IgD-negative memory B cell (primary cell): ENCODE results near the gene RPS21. TPM values are rescaled to one million over a fixed set of nuclear protein-coding genes. Genes with fewer than 3 reads are reported as not detected.

Experiments used
- H3K27ac Mint-ChIP-seq, 3 donors: one replicate each; pipeline ENCODE4 v1.8.0; 2020 to 2022; ENCODE audit warnings: mild to moderate bottlenecking in 3 of 3, mixed read lengths in 3 of 3, moderate library complexity in 1 of 3
- H3K27me3 Mint-ChIP-seq: one replicate; pipeline ENCODE4 v1.8.0; 2021; ENCODE audit warnings: mixed read lengths
- H3K36me3 Mint-ChIP-seq: one replicate; pipeline ENCODE4 v1.8.0; 2020; ENCODE audit warnings: mild to moderate bottlenecking, mixed read lengths
- H3K4me1 Mint-ChIP-seq, 3 donors: one replicate each; pipeline ENCODE4 v1.8.0; 2020 to 2022; ENCODE audit warnings: mixed read lengths in 3 of 3, mild to moderate bottlenecking in 1 of 3
- H3K4me3 Mint-ChIP-seq, 4 donors: one replicate each; pipeline ENCODE4 v1.8.0; 2020 to 2022; ENCODE audit warnings: mild to moderate bottlenecking in 4 of 4, mixed read lengths in 4 of 4, moderate library complexity in 3 of 4
- H3K9me3 Mint-ChIP-seq, 3 donors: one replicate each; pipeline ENCODE4 v1.8.0; 2020 to 2021; ENCODE audit warnings: mixed read lengths in 3 of 3, mild to moderate bottlenecking in 1 of 3
- polyA plus RNA-seq: library from polyadenylated mRNA; unstranded; fragments of 300-500 nt; fragmentation: Illumina TruSeq; gene quantifications from one replicate; pipeline ENCODE4 v1.2.3, GENCODE V29; 2021

The RPS21 gene
- polyA plus RNA-seq, 1 donor from 2014 or later, result 3,148 TPM

GRCh38 chr20:62404112-62404665, 17.3 kb downstream of the RPS21 start:
- H3K4me1 Mint-ChIP-seq, result peaks cover 6 to 17% (median 15%) of the 10 kb centered on the region in 3 donors
- H3K27me3 Mint-ChIP-seq, result no peaks in the 10 kb centered on the region
- peak overlapping the region in 1 of 3 donors; percentile 65 for H3K27ac Mint-ChIP-seq
- H3K4me3 Mint-ChIP-seq, result peak overlapping the region in 2 of 4 donors; percentile 16 to 81
- no peaks in the 10 kb centered on the region for H3K36me3 Mint-ChIP-seq
- H3K9me3 Mint-ChIP-seq, result no peaks in the 10 kb centered on the region

GRCh38 chr20:62404761-62405107, 17.8 kb downstream of the RPS21 start:
- Mint-ChIP-seq H3K9me3 (no peaks in the 10 kb centered on the region), H3K4me1 (peaks cover 6 to 20% (median 17%) of the 10 kb centered on the region in 3 donors), H3K27ac (no peak overlapping the region), H3K4me3 (peak overlapping the region in 3 of 4 donors; percentile 16 to 66 (median 65)), H3K27me3 (no peaks in the 10 kb centered on the region), H3K36me3 (no peaks in the 10 kb centered on the region)

DNA sequence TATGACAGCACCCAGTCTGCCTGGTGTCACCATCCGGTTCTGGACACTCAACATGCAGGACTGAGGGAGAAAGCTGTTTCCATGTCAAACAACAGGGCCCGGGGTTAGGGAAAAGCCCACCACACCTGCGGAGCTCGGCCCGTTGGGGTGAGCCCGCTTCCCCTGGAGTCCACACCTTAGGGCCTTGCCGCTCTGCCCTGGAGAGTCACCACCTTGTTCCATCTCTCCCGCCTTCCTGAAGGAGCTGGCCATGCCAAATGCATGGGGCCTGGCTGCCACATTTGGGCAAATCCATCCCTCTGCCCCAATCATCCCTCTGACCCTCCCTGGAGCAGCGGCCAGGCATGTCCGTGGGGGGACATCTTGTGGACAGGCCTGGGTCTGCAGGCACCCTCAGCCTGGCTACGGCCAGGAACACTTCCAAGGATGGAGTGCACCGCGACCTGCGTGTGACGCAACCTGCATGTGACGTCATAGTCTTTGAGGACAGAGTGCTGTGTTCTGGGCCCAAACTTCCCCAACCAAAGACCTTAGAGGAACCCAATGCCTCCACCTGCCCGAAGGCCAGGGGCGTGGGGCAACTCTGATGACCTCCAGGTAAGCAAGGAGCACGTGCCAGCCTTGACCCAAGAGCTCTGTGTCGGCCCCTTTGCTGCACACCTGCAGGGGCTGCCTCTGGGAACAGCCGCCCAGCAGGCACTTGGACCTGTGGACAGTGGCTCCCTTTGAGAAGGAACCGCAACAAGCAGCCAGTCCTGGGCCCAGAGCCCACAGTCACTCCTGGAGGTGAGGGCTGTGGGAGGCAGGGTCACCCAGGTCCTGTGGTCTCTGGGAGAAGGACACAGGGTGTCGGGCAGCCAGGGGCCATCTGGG, 18.4 kb downstream of the RPS21 start:
- H3K27ac Mint-ChIP-seq, result peak overlapping the region in 2 of 3 donors; percentile 50 to 71
- no peaks in the 10 kb centered on the region for H3K36me3 Mint-ChIP-seq
- peaks cover 6 to 22% (median 17%) of the 10 kb centered on the region in 3 donors for H3K4me1 Mint-ChIP-seq
- peaks cover 3% of the 10 kb centered on the region for H3K27me3 Mint-ChIP-seq
- H3K9me3 Mint-ChIP-seq, result no peaks in the 10 kb centered on the region
- peak overlapping the region; percentile 65 to 87 (median 69) for H3K4me3 Mint-ChIP-seq

GRCh38 chr20:62405981-62406513, 19.1 kb downstream of the RPS21 start:
- no peaks in the 10 kb centered on the region for H3K9me3 Mint-ChIP-seq
- peak overlapping the region in 1 of 3 donors; percentile 65 for H3K27ac Mint-ChIP-seq
- peak overlapping the region; percentile 43 to 87 (median 74) for H3K4me3 Mint-ChIP-seq
- peaks cover 6 to 19% (median 15%) of the 10 kb centered on the region in 3 donors for H3K4me1 Mint-ChIP-seq
- H3K27me3 Mint-ChIP-seq, result peaks cover 3% of the 10 kb centered on the region
- H3K36me3 Mint-ChIP-seq, result no peaks in the 10 kb centered on the region

DNA sequence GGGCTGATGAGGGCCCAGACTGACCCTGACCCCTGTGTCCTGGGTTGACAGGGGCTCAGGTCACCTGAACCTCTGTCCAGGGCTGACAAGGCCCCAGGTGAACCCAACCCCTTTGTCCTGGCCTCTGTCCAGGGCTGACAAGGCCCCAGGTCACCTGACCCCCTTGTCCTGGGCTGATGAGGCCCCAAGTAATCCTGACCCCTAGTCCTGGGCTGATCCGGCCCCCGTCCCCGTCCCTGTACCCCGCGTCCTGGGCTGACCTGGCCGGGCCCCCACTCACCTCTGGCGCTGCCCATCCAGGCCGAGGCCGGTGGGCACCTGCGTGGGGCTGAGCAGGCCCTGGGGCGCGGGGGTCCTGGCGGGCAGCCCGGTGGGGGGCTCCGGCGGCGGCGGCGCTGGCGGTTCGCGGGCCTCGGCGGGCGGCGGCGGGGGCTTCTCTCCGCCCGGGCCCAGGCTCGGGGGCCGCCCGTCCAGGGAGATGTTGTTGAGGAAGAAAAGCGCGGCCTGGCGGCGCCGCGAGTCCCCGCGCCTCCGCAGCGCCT, 19.8 kb downstream of the RPS21 start:
- peaks cover 6 to 17% (median 15%) of the 10 kb centered on the region in 3 donors for H3K4me1 Mint-ChIP-seq
- H3K36me3 Mint-ChIP-seq, result no peaks in the 10 kb centered on the region
- H3K9me3 Mint-ChIP-seq, result no peaks in the 10 kb centered on the region
- peaks cover 3% of the 10 kb centered on the region for H3K27me3 Mint-ChIP-seq
- H3K27ac Mint-ChIP-seq, result peak overlapping the region in 1 of 3 donors; percentile 65
- peak overlapping the region; percentile 72 to 88 (median 84) for H3K4me3 Mint-ChIP-seq

DNA sequence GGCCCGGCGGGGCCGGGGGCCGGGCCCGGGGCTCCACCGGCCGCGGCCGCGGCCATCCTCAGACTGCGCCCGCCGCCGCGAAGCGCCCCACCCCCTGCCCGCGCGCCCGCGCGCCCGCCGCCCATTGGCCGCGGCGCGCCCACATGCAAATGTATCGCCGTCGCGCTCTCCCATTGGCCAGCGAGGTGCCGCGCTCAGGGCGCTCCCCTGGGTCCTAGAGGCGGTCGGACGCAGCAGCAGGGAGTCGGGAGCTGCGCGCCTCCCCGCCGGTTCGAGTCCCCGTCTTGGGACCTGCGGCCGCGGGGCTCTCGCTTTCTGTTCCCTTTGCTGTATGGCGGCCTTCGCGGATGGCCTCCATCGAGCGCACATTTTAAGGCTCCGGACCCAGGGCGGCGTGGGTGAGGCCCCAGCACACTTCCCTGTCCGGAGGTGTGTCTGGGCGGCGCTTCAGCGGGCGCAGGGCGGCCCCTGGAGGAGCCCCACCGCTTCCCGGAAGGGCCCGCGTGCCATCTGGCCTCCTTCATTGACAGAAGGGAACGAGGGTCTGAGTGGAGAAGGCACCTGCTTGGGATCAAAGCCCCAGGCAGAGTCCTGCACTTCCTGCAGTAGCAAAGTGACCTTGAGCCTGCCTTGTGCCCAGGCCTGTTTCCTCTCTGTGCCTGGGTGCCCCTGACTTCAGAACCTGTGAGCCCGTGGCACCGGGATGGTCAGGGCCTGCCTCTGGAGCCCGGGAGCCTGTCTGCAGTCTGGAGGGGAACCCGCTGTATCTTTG, 20.5 kb downstream of the RPS21 start, which contains the start of gene CABLES2:
TSS of gene CABLES2 (minus strand) at position 65 of the 772 bp plus-strand sequence. CDS start at position 56, 9 bp downstream.
- peak within 1 kb of the TSS; percentile 47 to 90 (median 78) for H3K27ac Mint-ChIP-seq
- H3K4me3 Mint-ChIP-seq, result peak within 1 kb of the TSS; percentile 84 to 94 (median 90)
- no peaks in the 10 kb centered on the region for H3K9me3 Mint-ChIP-seq
- H3K27me3 Mint-ChIP-seq, result peaks cover 3% of the 10 kb centered on the region
- no peaks in the 10 kb centered on the region for H3K36me3 Mint-ChIP-seq
- peaks cover 6 to 17% (median 13%) of the 10 kb centered on the region in 3 donors for H3K4me1 Mint-ChIP-seq

DNA sequence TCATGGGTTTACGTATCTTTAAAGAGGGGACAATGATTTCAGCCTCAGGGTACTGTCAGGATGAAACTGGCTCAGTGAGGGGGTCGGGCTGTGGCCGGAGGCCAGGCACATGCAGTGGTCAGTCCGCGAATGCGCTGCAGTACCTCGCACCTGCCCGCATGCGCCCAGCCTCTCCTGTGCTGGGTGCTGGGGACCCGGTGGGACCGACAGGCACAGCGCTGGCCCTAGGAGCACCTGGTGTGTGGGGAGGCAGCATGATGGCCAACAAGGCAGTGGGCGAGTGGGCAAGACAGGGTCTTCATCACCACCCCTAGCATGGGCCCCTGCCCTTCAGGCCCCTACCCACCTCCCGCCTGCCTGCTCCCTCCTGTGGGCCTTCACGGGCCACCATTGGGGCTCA, 21.2 kb downstream of the RPS21 start:
- H3K9me3 Mint-ChIP-seq, result no peaks in the 10 kb centered on the region
- H3K36me3 Mint-ChIP-seq, result no peaks in the 10 kb centered on the region
- H3K4me3 Mint-ChIP-seq, result peak overlapping the region in 3 of 4 donors; percentile 82 to 88 (median 84)
- H3K4me1 Mint-ChIP-seq, result peaks cover 6 to 17% (median 13%) of the 10 kb centered on the region in 3 donors
- H3K27me3 Mint-ChIP-seq, result peaks cover 3% of the 10 kb centered on the region
- peak overlapping the region in 1 of 3 donors; percentile 78 for H3K27ac Mint-ChIP-seq

DNA sequence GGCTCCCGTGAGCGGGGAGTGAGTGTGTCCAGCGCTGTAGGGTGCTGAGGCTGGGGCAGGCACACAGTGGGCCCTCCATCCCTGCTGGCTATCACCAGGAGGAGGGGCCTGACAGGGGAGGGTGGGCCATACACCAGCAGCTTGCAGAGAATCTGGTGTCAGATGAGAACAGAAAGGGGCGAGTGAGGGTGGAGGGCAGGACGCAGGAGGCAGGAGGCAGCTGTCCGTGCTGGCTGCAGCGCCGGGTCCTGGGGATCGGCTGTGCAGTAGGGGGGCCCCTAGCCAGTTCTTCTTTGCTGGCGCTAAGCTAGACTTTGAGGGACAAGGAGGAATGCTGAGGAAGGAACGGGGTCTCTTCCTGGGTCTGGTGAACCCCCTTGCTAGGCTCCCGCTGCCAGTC, 21.7 kb downstream of the RPS21 start:
- H3K4me1 Mint-ChIP-seq, result peaks cover 6 to 17% (median 10%) of the 10 kb centered on the region in 3 donors
- H3K36me3 Mint-ChIP-seq, result no peaks in the 10 kb centered on the region
- H3K27ac Mint-ChIP-seq, result no peak overlapping the region

DNA sequence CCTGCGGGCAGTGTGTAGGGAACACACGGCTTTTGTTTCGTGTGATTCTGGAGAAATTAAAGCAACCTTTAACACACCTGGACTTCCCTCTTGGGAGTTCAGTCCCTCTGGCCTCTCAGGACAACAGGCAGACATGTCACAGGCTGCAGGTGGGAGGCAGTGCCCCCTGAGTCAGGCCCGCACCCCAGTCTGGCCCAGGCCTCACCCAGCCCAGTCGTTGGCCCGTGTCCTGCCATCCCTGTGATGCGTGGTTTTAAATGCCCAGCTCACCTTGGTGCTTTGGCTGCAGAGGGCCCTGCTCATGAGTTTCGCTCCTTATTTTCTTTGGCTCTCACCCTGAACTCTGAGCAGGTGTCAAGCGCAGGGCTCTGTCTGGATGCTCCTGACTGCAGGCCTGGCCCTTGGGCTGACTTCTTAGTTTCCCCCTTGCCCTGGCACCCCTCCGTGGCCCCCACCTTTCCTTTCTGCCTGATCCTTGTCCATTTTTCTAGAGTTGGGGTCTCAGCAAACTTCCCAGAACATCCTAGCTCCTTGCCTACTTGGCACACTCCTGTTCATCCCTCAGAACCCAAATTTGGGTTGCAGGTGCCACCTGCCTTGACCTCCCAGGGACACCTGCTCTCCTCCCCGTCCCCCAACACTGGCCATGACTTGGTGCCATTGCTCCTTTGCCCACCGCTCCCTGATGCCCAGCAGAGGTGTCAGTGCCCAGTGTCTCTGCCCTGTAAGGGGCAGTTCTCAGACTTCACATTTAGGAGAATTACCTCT, 22.4 kb downstream of the RPS21 start:
- peaks cover 3% of the 10 kb centered on the region for H3K27me3 Mint-ChIP-seq
- H3K9me3 Mint-ChIP-seq, result no peaks in the 10 kb centered on the region
- peaks cover 6 to 15% (median 9%) of the 10 kb centered on the region in 3 donors for H3K4me1 Mint-ChIP-seq
- H3K36me3 Mint-ChIP-seq, result no peaks in the 10 kb centered on the region
- H3K4me3 Mint-ChIP-seq, result peak overlapping the region in 3 of 4 donors; percentile 38 to 74 (median 71)
- peak overlapping the region in 2 of 3 donors; percentile 71 to 86 for H3K27ac Mint-ChIP-seq

More for the DNA sequence above, 21.7 kb downstream of the RPS21 start:
- H3K9me3 Mint-ChIP-seq, result no peaks in the 10 kb centered on the region
- peaks cover 3% of the 10 kb centered on the region for H3K27me3 Mint-ChIP-seq
- peak overlapping the region in 1 of 4 donors; percentile 71 for H3K4me3 Mint-ChIP-seq

GRCh38 chr20:62409931-62410745, 23.2 kb downstream of the RPS21 start:
- Mint-ChIP-seq H3K4me1 (peaks cover 6 to 14% (median 9%) of the 10 kb centered on the region in 3 donors), H3K4me3 (peak overlapping the region in 2 of 4 donors; percentile 71 to 74), H3K36me3 (no peaks in the 10 kb centered on the region), H3K27me3 (peaks cover 3% of the 10 kb centered on the region), H3K27ac (peak overlapping the region in 2 of 3 donors; percentile 71 to 86), H3K9me3 (no peaks in the 10 kb centered on the region)

- Mint-ChIP-seq H3K4me1 (peaks cover 3 to 12% (median 6%) of the 10 kb centered on the region in 3 donors), H3K9me3 (no peaks in the 10 kb centered on the region), H3K27me3 (peaks cover 3% of the 10 kb centered on the region), H3K4me3 (no peak overlapping the region), H3K36me3 (no peaks in the 10 kb centered on the region), H3K27ac (no peak overlapping the region)
Observed at GRCh38 chr20:62410746-62411478, 24.0 kb downstream of the RPS21 start.

DNA sequence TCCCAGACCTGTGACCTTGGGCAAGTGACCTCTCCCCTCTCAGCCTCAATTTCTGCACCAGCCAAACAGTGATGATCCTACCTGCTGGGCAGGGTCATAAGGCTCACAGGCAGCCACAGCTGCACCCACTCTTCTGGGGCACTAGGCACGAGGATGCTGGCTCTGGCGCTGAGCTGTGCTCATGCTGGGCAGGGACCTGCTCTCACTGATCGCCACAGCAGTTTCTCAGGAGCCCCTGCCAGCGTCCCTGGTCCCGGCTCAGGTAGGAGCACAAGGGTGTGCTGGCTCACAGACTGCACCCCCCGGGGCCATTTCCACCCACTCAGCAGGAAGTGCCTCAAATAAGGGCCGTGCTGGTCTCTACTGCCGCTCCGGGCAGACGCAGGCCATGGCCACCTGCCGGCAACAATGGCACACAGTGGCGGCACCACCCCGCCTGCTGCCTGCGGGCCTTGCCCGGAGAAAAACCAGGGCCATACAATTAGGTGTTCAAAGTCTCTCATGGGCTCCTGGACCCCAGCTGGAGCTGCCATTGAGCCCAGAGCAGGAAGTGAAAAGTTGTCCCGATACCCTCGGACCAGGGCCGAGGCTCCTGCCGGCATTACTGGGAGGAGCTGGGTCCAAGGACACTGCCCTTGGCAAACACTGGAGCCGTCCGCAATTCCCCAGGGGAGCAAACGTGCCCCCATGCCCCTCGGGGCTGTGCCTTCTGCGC, 24.7 kb downstream of the RPS21 start:
- H3K4me3 Mint-ChIP-seq, result peak overlapping the region in 1 of 4 donors; percentile 12
- no peak overlapping the region for H3K27ac Mint-ChIP-seq
- peaks cover 3% of the 10 kb centered on the region for H3K27me3 Mint-ChIP-seq
- H3K36me3 Mint-ChIP-seq, result no peaks in the 10 kb centered on the region
- H3K9me3 Mint-ChIP-seq, result no peaks in the 10 kb centered on the region
- peaks cover 0 to 9% (median 6%) of the 10 kb centered on the region in 3 donors for H3K4me1 Mint-ChIP-seq
